GM19035 (cell line): ENCODE measurements around the gene YAE1.
A peak's percentile ranks its signal among the peaks of the same experiment; 100 is the strongest.

Experiments
- ATAC-seq: cut with Tn5 transposase; IDR thresholded peaks from one replicate; pipeline ENCODE4 v1.9.1; 2021; ENCODE audit not compliant: unreplicated experiment

The YAE1 gene

GRCh38 chr7:39554583-39555165 lies 11.5 kb upstream of the YAE1 start:
- no peak for ATAC-seq

GRCh38 chr7:39557222-39557621 lies 9.0 kb upstream of the YAE1 start:
- no peak for ATAC-seq

- ATAC-seq: no peak
These were observed 8.3 kb upstream of the YAE1 start for GRCh38 chr7:39557911-39558310.

- ATAC-seq: no peak
These were observed 5.8 kb upstream of the YAE1 start for GRCh38 chr7:39560408-39560807.

- ATAC-seq: no peak
These were observed 5.2 kb upstream of the YAE1 start for GRCh38 chr7:39560997-39561396.

GRCh38 chr7:39565538-39565937 lies 666 bp upstream of the YAE1 start:
- no peak for ATAC-seq

- no peak for ATAC-seq
These were observed 1.1 kb downstream of the YAE1 start for GRCh38 chr7:39567294-39567693.

GRCh38 chr7:39574673-39575349 lies 8.6 kb downstream of the YAE1 start:
- ATAC-seq: no peak

GRCh38 chr7:39577229-39577874 lies 11.1 kb downstream of the YAE1 start:
- ATAC-seq: no peak

GRCh38 chr7:39580149-39580874 lies 14.1 kb downstream of the YAE1 start:
- ATAC-seq: peak; percentile 98

- ATAC-seq: no peak
These were observed 16.3 kb downstream of the YAE1 start for GRCh38 chr7:39582536-39582935.

- ATAC-seq: no peak
These were observed 17.3 kb downstream of the YAE1 start for GRCh38 chr7:39583539-39583938.

GRCh38 chr7:39587393-39587792 lies 21.2 kb downstream of the YAE1 start:
- no peak for ATAC-seq

- ATAC-seq: no peak
These were observed 22.2 kb downstream of the YAE1 start for GRCh38 chr7:39588416-39588815.

GRCh38 chr7:39589323-39590111 lies 23.3 kb downstream of the YAE1 start:
- ATAC-seq: peak; percentile 94

- ATAC-seq: no peak
These were observed 26.4 kb downstream of the YAE1 start for GRCh38 chr7:39592586-39592985.

GRCh38 chr7:39594988-39595620 lies 28.9 kb downstream of the YAE1 start:
- ATAC-seq: no peak

GRCh38 chr7:39602351-39602750 lies 36.1 kb downstream of the YAE1 start:
- no peak for ATAC-seq

- ATAC-seq: no peak
These were observed 37.7 kb downstream of the YAE1 start for GRCh38 chr7:39603924-39604323.

- ATAC-seq: no peak
These were observed 38.9 kb downstream of the YAE1 start for GRCh38 chr7:39605087-39605486.

- ATAC-seq: no peak
These were observed 40.1 kb downstream of the YAE1 start for GRCh38 chr7:39606352-39606751.
